Prostate gland (tissue), 2 donors: Measurements from ENCODE around the gene KCNC1.

Experiments used
- POLR2AphosphoS5 ChIP-seq: sonication (generic); formaldehyde crosslinking; IDR thresholded peaks from one replicate; pipeline ENCODE4 v1.6.1; 2017; ENCODE audit warnings: antibody characterized with exemption
- TF ChIP-seq, protein P1 (sequence below), 4 experiments: fragments of 200-600 bp in 2 of 4; fragments of 450-650 bp in 2 of 4; sonication (generic) in 2 of 4; IDR thresholded peaks; 1 replicate in 3 of 4; 2 replicates in 1 of 4; pipeline ENCODE4 v1.5.1; 2016 to 2019; ENCODE audit warnings: antibody characterized with exemption in 4 of 4, mild to moderate bottlenecking in 2 of 4, moderate library complexity in 2 of 4

DNA sequence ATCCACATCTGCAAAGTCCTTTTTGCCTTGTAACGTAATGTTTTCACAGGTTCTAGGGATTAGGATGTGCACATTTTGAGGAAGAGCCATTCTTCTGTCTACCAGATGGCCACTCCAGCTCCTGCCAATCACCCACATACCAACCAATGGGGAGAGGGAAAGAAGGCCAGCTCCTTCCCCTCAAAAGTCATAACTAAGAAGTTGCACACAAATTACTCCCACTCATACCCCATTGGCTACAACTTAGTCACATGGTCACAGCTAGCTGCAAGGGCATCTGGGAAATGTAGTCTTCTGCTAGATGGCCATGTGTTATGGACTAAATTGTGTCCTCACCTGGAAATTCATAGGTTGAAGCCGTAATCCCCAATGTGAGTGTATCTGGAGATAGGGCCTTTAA, 30.6 kb upstream of the KCNC1 start:
- TF ChIP-seq, protein P1, sequence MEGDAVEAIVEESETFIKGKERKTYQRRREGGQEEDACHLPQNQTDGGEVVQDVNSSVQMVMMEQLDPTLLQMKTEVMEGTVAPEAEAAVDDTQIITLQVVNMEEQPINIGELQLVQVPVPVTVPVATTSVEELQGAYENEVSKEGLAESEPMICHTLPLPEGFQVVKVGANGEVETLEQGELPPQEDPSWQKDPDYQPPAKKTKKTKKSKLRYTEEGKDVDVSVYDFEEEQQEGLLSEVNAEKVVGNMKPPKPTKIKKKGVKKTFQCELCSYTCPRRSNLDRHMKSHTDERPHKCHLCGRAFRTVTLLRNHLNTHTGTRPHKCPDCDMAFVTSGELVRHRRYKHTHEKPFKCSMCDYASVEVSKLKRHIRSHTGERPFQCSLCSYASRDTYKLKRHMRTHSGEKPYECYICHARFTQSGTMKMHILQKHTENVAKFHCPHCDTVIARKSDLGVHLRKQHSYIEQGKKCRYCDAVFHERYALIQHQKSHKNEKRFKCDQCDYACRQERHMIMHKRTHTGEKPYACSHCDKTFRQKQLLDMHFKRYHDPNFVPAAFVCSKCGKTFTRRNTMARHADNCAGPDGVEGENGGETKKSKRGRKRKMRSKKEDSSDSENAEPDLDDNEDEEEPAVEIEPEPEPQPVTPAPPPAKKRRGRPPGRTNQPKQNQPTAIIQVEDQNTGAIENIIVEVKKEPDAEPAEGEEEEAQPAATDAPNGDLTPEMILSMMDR (IDR thresholded peaks at IDR 0.05), result no peak
- no peak for TF ChIP-seq POLR2AphosphoS5
